Naive B cell (primary cell): ENCODE measurements around the gene USP32. TPM values are rescaled to one million over a fixed set of nuclear protein-coding genes. Genes with fewer than 3 reads are reported as not detected.
A peak's percentile ranks its signal among the peaks of the same experiment; 100 is the strongest.

Experiments
- ATAC-seq, 2 donors: fragments of 150-1000 bp; cut with Tn5 transposase; 2 replicates each; pipeline ENCODE4 v1.10.0; 2021; ENCODE audit warnings: low read depth in 2 of 2, mild to moderate bottlenecking in 2 of 2, moderate library complexity in 2 of 2
- DNase-seq: peaks from one replicate; pipeline ENCODE4 v3.0.0; 2022
- H3K27ac Mint-ChIP-seq, 6 donors: one replicate each; pipeline ENCODE4 v1.8.0; 2020 to 2022; ENCODE audit warnings: mild to moderate bottlenecking in 6 of 6, mixed read lengths in 6 of 6, moderate library complexity in 5 of 6, inconsistent platforms in 2 of 6
- H3K27me3 Mint-ChIP-seq, 3 donors: one replicate each; pipeline ENCODE4 v1.8.0; 2021 to 2022; ENCODE audit warnings: mixed read lengths in 3 of 3, mild to moderate bottlenecking in 1 of 3
- H3K36me3 Mint-ChIP-seq, 2 donors: one replicate each; pipeline ENCODE4 v1.8.0; 2020 to 2022; ENCODE audit warnings: mixed read lengths in 2 of 2, inconsistent platforms in 1 of 2, mild to moderate bottlenecking in 1 of 2
- H3K4me1 Mint-ChIP-seq, 3 donors: one replicate each; pipeline ENCODE4 v1.8.0; 2020 to 2022; ENCODE audit warnings: mixed read lengths in 3 of 3, inconsistent platforms in 1 of 3, mild to moderate bottlenecking in 1 of 3, moderate library complexity in 1 of 3
- H3K4me3 Mint-ChIP-seq, 8 donors: one replicate each; pipeline ENCODE4 v1.8.0; 2020 to 2022; ENCODE audit warnings: mild to moderate bottlenecking in 8 of 8, mixed read lengths in 8 of 8, moderate library complexity in 8 of 8, inconsistent platforms in 2 of 8
- H3K9me3 Mint-ChIP-seq, 7 donors: one replicate each; pipeline ENCODE4 v1.8.0; 2020 to 2022; ENCODE audit warnings: mixed read lengths in 7 of 7, mild to moderate bottlenecking in 5 of 7, inconsistent platforms in 2 of 7, moderate library complexity in 1 of 7
- polyA plus RNA-seq, 6 donors: library from polyadenylated mRNA; unstranded; fragments of 300-500 nt; fragmentation: Illumina TruSeq; gene quantifications; one replicate each; pipeline ENCODE4 v1.2.3, GENCODE V29; 2021; ENCODE audit warnings: low read depth in 6 of 6

Gene USP32
- polyA plus RNA-seq, 6 donors from 2014 or later: 7.3 to 16.2 (median 14.1) TPM; not detected in 1

- Mint-ChIP-seq H3K4me1 (peaks cover 0 to 13% (median 11%) of the 10 kb centered on the region in 3 donors), H3K9me3 (no peaks in the 10 kb centered on the region), H3K4me3 (no peak overlapping the region), H3K36me3 (peaks cover 7 to 12% of the 10 kb centered on the region in 2 donors), H3K27me3 (no peaks in the 10 kb centered on the region), H3K27ac (peak overlapping the region in 1 of 6 donors; percentile 60)
- DNase-seq (no peak), ATAC-seq (no peak)
These were observed 107.2 kb downstream of the USP32 start for GRCh38 chr17:60284709-60285108.

DNA sequence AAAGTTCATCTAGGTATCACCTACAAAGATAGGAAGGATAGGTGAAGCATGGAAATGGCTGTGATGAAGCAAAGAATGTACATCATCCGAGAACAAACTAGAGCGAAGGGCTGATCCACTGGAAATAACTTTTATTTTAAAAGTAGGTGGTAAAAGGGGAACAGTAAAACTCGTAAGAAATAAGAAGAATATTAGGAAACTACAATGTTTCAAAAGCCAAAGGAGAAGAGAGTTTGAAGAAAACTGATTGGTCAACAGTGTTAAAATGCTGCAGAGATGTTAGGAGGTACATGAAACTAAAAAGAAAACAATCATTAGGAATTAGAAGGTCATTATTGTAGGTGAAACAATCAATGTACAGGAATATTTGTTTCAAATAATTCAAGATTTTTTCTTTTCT lies 108.1 kb downstream of the USP32 start:
- peaks cover 7 to 14% of the 10 kb centered on the region in 2 donors for H3K36me3 Mint-ChIP-seq
- no peaks in the 10 kb centered on the region for H3K9me3 Mint-ChIP-seq
- H3K27ac Mint-ChIP-seq: peak overlapping the region in 1 of 6 donors; percentile 49
- no peak for DNase-seq
- H3K4me3 Mint-ChIP-seq: no peak overlapping the region
- no peaks in the 10 kb centered on the region for H3K27me3 Mint-ChIP-seq
- H3K4me1 Mint-ChIP-seq: peaks cover 0 to 13% (median 11%) of the 10 kb centered on the region in 3 donors
- no peak for ATAC-seq

DNA sequence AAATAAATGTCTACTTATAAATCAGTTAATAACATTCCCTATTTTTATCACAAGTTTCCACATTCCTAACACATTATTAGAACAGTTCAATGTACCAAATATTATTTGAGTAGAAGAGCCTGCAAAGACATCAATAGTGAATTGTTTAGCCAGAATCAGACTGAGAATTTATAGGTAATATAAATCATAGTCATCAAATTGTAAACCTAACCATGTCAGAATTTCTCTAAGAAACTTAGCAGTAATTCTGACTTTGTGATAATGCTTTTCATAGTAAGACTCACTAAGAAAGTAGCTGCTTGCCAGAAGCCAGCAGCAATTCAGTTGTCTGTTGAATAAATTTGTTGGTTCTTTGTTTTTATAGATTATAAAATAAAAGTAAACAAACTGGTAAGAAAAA lies 111.3 kb downstream of the USP32 start:
- no peaks in the 10 kb centered on the region for H3K27me3 Mint-ChIP-seq
- H3K9me3 Mint-ChIP-seq: no peaks in the 10 kb centered on the region
- DNase-seq: no peak
- H3K4me1 Mint-ChIP-seq: peaks cover 2 to 10% (median 9%) of the 10 kb centered on the region in 3 donors
- H3K4me3 Mint-ChIP-seq: no peak overlapping the region
- H3K36me3 Mint-ChIP-seq: peaks cover 5 to 17% of the 10 kb centered on the region in 2 donors
- no peak overlapping the region for H3K27ac Mint-ChIP-seq
- no peak for ATAC-seq

GRCh38 chr17:60278237-60278636 lies 113.7 kb downstream of the USP32 start:
- no peak for ATAC-seq
- Mint-ChIP-seq H3K9me3 (no peaks in the 10 kb centered on the region), H3K36me3 (peaks cover 0 to 10% of the 10 kb centered on the region in 2 donors), H3K4me3 (no peak overlapping the region), H3K27ac (peak overlapping the region in 3 of 6 donors; percentile 32 to 78 (median 74)), H3K4me1 (peaks cover 0 to 3% (median 2%) of the 10 kb centered on the region in 3 donors), H3K27me3 (no peaks in the 10 kb centered on the region)
- DNase-seq: no peak

DNA sequence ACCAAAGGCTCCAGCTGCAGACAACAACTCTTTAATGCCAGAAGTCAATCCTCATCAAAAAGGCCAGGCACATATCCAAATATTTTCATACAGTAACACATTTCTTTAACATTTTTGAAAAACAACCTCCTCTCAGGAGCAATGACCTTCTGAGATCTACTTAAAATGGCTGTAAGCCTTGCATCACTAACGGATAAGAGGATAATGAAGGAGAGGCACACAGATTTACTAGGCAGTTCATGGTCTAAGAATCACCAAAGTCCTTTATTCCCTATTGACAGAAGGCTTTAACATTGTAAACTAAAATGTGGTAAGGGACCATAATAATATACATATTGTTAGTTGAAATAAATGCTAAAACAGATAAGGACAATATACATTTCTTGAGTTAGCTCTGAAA lies 114.7 kb downstream of the USP32 start:
- no peak overlapping the region for H3K27ac Mint-ChIP-seq
- H3K4me3 Mint-ChIP-seq: no peak overlapping the region
- peaks cover 0 to 2% (median 0%) of the 10 kb centered on the region in 3 donors for H3K4me1 Mint-ChIP-seq
- no peaks in the 10 kb centered on the region for H3K9me3 Mint-ChIP-seq
- peaks cover 0 to 15% of the 10 kb centered on the region in 2 donors for H3K36me3 Mint-ChIP-seq
- H3K27me3 Mint-ChIP-seq: no peaks in the 10 kb centered on the region
- no peak for DNase-seq
- ATAC-seq: no peak

GRCh38 chr17:60269417-60269816 lies 122.5 kb downstream of the USP32 start:
- H3K27ac Mint-ChIP-seq: peak overlapping the region in 1 of 6 donors; percentile 58
- H3K4me3 Mint-ChIP-seq: no peak overlapping the region
- H3K9me3 Mint-ChIP-seq: no peaks in the 10 kb centered on the region
- peaks cover 0 to 4% (median 0%) of the 10 kb centered on the region in 3 donors for H3K4me1 Mint-ChIP-seq
- ATAC-seq (no peak), DNase-seq (no peak)
- peaks cover 0 to 15% of the 10 kb centered on the region in 2 donors for H3K36me3 Mint-ChIP-seq
- no peaks in the 10 kb centered on the region for H3K27me3 Mint-ChIP-seq

- Mint-ChIP-seq H3K4me1 (peaks cover 0 to 4% (median 0%) of the 10 kb centered on the region in 3 donors), H3K27me3 (no peaks in the 10 kb centered on the region), H3K27ac (no peak overlapping the region), H3K9me3 (no peaks in the 10 kb centered on the region), H3K36me3 (peaks cover 8 to 40% of the 10 kb centered on the region in 2 donors), H3K4me3 (no peak overlapping the region)
- DNase-seq: no peak
- ATAC-seq: no peak
These were observed 131.4 kb downstream of the USP32 start for GRCh38 chr17:60260540-60260939.

GRCh38 chr17:60258313-60258712 lies 133.6 kb downstream of the USP32 start:
- Mint-ChIP-seq H3K27ac (no peak overlapping the region), H3K4me1 (peaks cover 0 to 4% (median 0%) of the 10 kb centered on the region in 3 donors), H3K27me3 (no peaks in the 10 kb centered on the region), H3K4me3 (no peak overlapping the region), H3K36me3 (peaks cover 8 to 34% of the 10 kb centered on the region in 2 donors), H3K9me3 (no peaks in the 10 kb centered on the region)
- ATAC-seq (no peak), DNase-seq (no peak)

DNA sequence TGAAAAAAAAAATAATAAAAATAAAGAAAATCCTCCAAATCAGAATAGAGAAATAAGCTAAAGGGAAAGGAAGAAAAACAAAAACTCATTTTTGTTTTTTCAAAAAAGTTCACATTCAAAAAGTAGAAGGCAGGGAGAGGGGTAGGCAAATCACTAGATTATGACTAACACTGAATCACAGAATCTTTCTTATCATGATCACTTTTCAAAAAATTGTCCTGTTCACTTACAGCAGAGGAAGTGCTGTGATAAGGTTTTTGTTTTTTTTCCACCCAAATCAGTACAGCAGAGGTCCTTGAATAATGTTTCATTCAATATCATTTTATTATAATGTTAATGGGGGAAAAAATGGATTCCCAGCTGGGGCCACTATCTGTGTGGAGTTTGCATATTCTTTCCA lies 135.8 kb downstream of the USP32 start:
- Mint-ChIP-seq H3K4me1 (peaks cover 0 to 4% (median 0%) of the 10 kb centered on the region in 3 donors), H3K27me3 (no peaks in the 10 kb centered on the region), H3K27ac (no peak overlapping the region), H3K36me3 (peaks cover 8 to 23% of the 10 kb centered on the region in 2 donors), H3K9me3 (no peaks in the 10 kb centered on the region), H3K4me3 (no peak overlapping the region)
- DNase-seq (no peak), ATAC-seq (no peak)

DNA sequence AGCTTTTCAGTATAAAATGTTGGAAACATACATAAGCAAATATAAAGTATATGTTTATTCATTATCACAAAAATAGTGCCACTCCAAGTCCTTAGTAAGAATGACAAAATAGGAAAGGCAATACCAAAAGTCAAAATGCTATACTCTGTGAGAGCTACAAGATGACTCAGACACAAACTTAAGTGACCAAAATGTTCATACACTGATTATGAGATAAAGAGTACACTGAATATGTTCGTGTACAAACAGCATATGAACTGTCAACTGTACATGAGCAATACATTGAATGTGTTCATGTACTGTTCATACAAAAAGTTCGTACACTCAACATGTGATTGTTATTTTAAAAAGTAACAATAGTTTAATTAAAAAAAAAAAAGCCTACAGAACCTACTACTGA lies 138.9 kb downstream of the USP32 start:
- peaks cover 0 to 4% (median 0%) of the 10 kb centered on the region in 3 donors for H3K4me1 Mint-ChIP-seq
- no peak for ATAC-seq

DNA sequence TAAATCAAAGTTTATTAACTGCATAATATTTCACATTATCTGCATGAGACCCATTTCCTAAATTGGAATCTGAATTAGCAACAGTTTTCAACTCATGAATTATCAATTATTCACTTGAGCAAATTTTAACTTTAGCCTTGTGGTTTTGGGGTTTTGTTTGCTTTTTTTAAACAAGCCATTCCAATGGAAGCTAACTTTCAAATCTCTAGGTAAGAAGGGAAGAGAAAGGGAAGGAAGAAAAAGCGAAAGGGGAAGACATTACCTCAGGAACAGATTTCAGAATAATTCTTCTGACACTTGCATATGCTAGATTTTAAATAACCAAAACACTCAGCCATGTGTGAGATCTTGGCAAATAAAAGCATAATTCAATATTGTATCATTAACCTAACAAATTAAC lies 139.5 kb downstream of the USP32 start:
- Mint-ChIP-seq H3K27ac (no peak overlapping the region), H3K27me3 (no peaks in the 10 kb centered on the region), H3K36me3 (peaks cover 16 to 17% of the 10 kb centered on the region in 2 donors), H3K9me3 (peaks cover 0 to 2% (median 0%) of the 10 kb centered on the region in 7 donors), H3K4me3 (no peak overlapping the region), H3K4me1 (no peaks in the 10 kb centered on the region)
- ATAC-seq (no peak), DNase-seq (no peak)

More for the DNA sequence above, 138.9 kb downstream of the USP32 start:
- DNase-seq: no peak
- no peak overlapping the region for H3K4me3 Mint-ChIP-seq
- no peaks in the 10 kb centered on the region for H3K27me3 Mint-ChIP-seq
- no peak overlapping the region for H3K27ac Mint-ChIP-seq
- peaks cover 18 to 20% of the 10 kb centered on the region in 2 donors for H3K36me3 Mint-ChIP-seq
- peaks cover 0 to 2% (median 0%) of the 10 kb centered on the region in 7 donors for H3K9me3 Mint-ChIP-seq

- ATAC-seq: no peak
- H3K4me3 Mint-ChIP-seq: no peak overlapping the region
- DNase-seq: no peak
- H3K27me3 Mint-ChIP-seq: no peaks in the 10 kb centered on the region
- H3K27ac Mint-ChIP-seq: no peak overlapping the region
- H3K36me3 Mint-ChIP-seq: peaks cover 5 to 16% of the 10 kb centered on the region in 2 donors
- peaks cover 0 to 2% (median 0%) of the 10 kb centered on the region in 7 donors for H3K9me3 Mint-ChIP-seq
- H3K4me1 Mint-ChIP-seq: no peaks in the 10 kb centered on the region
These were observed 142.6 kb downstream of the USP32 start for GRCh38 chr17:60249290-60249826.

DNA sequence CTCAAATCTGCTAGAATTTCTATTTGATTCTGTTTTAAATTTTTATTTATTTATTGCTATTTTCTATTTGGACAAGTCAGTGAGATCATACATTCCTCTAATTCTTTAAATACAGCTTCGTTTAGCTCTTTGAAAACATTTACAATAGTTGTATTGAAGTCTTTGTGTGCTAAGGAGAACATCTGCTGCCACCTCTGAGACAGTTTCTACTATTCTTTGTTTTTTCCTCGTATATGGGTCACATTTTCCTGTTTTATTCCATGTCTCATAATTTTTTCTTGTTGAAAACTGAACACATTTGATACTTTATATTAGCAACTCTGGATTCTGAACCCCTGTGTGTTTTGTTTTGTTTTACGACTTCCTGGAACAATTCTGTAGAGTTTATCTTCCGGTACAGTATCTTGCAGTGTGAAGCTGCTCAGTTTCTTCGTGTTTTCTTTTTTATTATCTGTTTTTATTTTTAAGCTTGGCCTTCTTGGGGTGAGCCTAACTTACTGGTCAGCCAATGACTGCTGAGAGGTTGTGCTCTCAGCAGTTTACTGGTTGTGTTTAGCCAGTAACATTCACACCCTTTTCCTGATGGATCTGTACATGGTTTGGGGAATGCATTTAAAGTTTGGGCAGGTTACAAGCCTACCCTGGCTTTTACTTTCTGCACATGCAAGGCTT lies 143.2 kb downstream of the USP32 start:
- Mint-ChIP-seq H3K4me3 (no peak overlapping the region), H3K9me3 (peaks cover 0 to 2% (median 0%) of the 10 kb centered on the region in 7 donors), H3K36me3 (peaks cover 5 to 16% of the 10 kb centered on the region in 2 donors), H3K27ac (no peak overlapping the region), H3K27me3 (no peaks in the 10 kb centered on the region), H3K4me1 (no peaks in the 10 kb centered on the region)
- ATAC-seq (no peak), DNase-seq (no peak)

- no peak for DNase-seq
- H3K9me3 Mint-ChIP-seq: peaks cover 0 to 2% (median 0%) of the 10 kb centered on the region in 7 donors
- peak overlapping the region in 1 of 6 donors; percentile 32 for H3K27ac Mint-ChIP-seq
- H3K4me1 Mint-ChIP-seq: no peaks in the 10 kb centered on the region
- peaks cover 5 to 16% of the 10 kb centered on the region in 2 donors for H3K36me3 Mint-ChIP-seq
- no peak for ATAC-seq
- no peak overlapping the region for H3K4me3 Mint-ChIP-seq
- no peaks in the 10 kb centered on the region for H3K27me3 Mint-ChIP-seq
These were observed 144.0 kb downstream of the USP32 start for GRCh38 chr17:60247836-60248461.
